ENCODE measurements around the gene RPA3.

The RPA3 gene

GRCh38 chr7:7739204-7740036, 21.0 kb upstream of the RPA3 start:
- DNase-seq (no peak), ATAC-seq (no peak)
- Mint-ChIP-seq H3K4me3 (no peak overlapping the region), H3K27me3 (no peaks in the 10 kb centered on the region), H3K27ac (no peak overlapping the region), H3K9me3 (no peaks in the 10 kb centered on the region), H3K4me1 (peaks cover 29% of the 10 kb centered on the region)

- Mint-ChIP-seq H3K4me1 (peaks cover 30% of the 10 kb centered on the region), H3K27me3 (no peaks in the 10 kb centered on the region), H3K4me3 (no peak overlapping the region), H3K9me3 (no peaks in the 10 kb centered on the region), H3K27ac (no peak overlapping the region)
- ATAC-seq, result no peak
- no peak for DNase-seq
Measured at GRCh38 chr7:7738622-7739021, 20.2 kb upstream of the RPA3 start.

- Mint-ChIP-seq H3K27me3 (no peaks in the 10 kb centered on the region), H3K27ac (no peak overlapping the region)
Measured at GRCh38 chr7:7738177-7738576, 19.8 kb upstream of the RPA3 start.

GRCh38 chr7:7737674-7738073, 19.3 kb upstream of the RPA3 start:
- DNase-seq (no peak), ATAC-seq (no peak)
- H3K4me3 Mint-ChIP-seq, result no peak overlapping the region
- no peaks in the 10 kb centered on the region for H3K9me3 Mint-ChIP-seq
- H3K27ac Mint-ChIP-seq, result no peak overlapping the region
- peaks cover 30% of the 10 kb centered on the region for H3K4me1 Mint-ChIP-seq
- H3K27me3 Mint-ChIP-seq, result no peaks in the 10 kb centered on the region

More at GRCh38 chr7:7738177-7738576, 19.8 kb upstream of the RPA3 start:
- H3K9me3 Mint-ChIP-seq, result no peaks in the 10 kb centered on the region
- DNase-seq, result no peak
- peaks cover 30% of the 10 kb centered on the region for H3K4me1 Mint-ChIP-seq
- no peak for ATAC-seq
- H3K4me3 Mint-ChIP-seq, result no peak overlapping the region

GRCh38 chr7:7736671-7737070, 18.3 kb upstream of the RPA3 start:
- H3K4me1 Mint-ChIP-seq, result peaks cover 30% of the 10 kb centered on the region
- H3K9me3 Mint-ChIP-seq, result no peaks in the 10 kb centered on the region
- H3K27me3 Mint-ChIP-seq, result no peaks in the 10 kb centered on the region
- H3K27ac Mint-ChIP-seq, result no peak overlapping the region
- DNase-seq (no peak), ATAC-seq (no peak)
- no peak overlapping the region for H3K4me3 Mint-ChIP-seq

- Mint-ChIP-seq H3K9me3 (no peaks in the 10 kb centered on the region), H3K4me3 (no peak overlapping the region), H3K4me1 (peaks cover 12% of the 10 kb centered on the region), H3K27ac (no peak overlapping the region), H3K27me3 (no peaks in the 10 kb centered on the region)
- no peak for DNase-seq
- ATAC-seq, result no peak
Measured at GRCh38 chr7:7732621-7733281, 14.3 kb upstream of the RPA3 start.

DNA sequence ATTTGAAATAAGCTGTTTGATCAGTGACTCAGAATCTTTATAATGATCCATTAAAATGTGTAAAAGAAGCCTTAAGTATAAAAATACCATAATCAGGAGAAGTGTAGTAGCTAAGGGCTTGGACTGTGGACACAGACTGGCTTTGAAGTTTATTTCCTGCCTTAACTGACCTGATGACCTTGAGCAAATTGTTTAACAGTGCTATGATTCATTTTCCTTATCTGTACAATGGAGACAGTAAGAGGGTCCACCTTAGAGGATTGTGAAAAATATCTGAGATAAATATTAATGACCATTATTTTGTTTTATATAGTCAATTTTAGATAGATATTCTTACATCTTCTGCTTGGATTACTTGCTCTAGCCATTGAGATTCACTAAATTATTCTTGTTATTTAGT, 13.3 kb upstream of the RPA3 start:
- Mint-ChIP-seq H3K4me1 (peaks cover 12% of the 10 kb centered on the region), H3K4me3 (no peak overlapping the region), H3K27me3 (no peaks in the 10 kb centered on the region), H3K9me3 (no peaks in the 10 kb centered on the region), H3K27ac (no peak overlapping the region)
- DNase-seq (no peak), ATAC-seq (no peak)

DNA sequence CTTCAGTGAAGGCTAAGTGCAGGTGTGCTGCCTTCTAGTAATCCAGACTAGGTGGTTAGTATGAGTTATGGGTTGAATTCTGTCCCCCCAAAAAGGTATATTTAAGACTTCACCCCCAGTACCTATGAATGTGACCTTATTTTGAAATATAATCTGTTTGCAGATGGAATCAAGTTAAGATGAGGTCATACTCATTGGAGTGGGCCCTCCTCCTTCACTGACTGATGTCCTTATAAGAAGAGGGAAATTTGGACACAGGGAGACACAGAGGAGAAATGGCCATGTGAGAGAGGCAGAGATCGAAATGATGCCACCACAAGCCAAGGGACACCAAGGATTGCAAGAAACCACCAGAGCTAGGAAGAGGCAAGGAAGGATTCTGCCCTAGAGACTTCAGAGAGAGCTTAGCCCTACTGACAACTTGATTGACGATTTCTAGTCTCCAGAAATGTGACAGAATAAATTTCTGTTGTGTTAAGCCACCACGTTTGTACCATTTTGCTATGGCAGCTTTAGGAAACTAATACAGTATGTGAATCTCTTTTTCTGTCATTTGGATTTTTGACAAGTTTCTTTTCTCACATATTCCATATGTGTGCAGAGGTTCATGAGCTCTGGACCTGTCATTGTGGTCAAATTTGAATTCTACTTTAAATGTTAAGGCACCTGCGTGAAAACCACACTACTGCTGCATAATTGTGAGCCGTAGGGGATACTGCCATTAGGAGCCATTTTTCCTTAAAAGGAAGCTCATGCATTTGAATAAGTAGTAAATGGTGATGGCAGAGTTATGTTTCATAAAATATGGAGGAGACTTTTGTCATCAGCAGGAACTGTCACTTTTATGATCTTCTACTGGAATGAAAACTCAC, 2.6 kb upstream of the RPA3 start:
- H3K9me3 Mint-ChIP-seq, result peaks cover 0 to 4% of the 10 kb centered on the region in 2 donors
- peak overlapping the region in 1 of 2 donors; percentile 89 for H3K27ac Mint-ChIP-seq
- peaks cover 34% of the 10 kb centered on the region for H3K4me1 Mint-ChIP-seq
- peak overlapping the region in 1 of 2 donors; percentile 14 for H3K4me3 Mint-ChIP-seq
- DNase-seq (no peak), ATAC-seq (peak; percentile 37)
- no peaks in the 10 kb centered on the region for H3K27me3 Mint-ChIP-seq

GRCh38 chr7:7720193-7720592, 1.8 kb upstream of the RPA3 start:
- H3K4me3 Mint-ChIP-seq, result peak overlapping the region; percentile 31 to 49
- H3K27ac Mint-ChIP-seq, result peak overlapping the region; percentile 19 to 89
- peaks cover 0 to 4% of the 10 kb centered on the region in 2 donors for H3K9me3 Mint-ChIP-seq
- no peaks in the 10 kb centered on the region for H3K27me3 Mint-ChIP-seq
- no peak for ATAC-seq
- DNase-seq, result no peak
- H3K4me1 Mint-ChIP-seq, result peaks cover 34% of the 10 kb centered on the region

- peaks cover 34% of the 10 kb centered on the region for H3K4me1 Mint-ChIP-seq
- H3K4me3 Mint-ChIP-seq, result peak overlapping the region; percentile 63 to 76
- DNase-seq, result peak; percentile 57 to 79
- H3K9me3 Mint-ChIP-seq, result peaks cover 0 to 4% of the 10 kb centered on the region in 2 donors
- no peaks in the 10 kb centered on the region for H3K27me3 Mint-ChIP-seq
- peak overlapping the region; percentile 97 to 98 for H3K27ac Mint-ChIP-seq
- peak; percentile 99 for ATAC-seq
Measured at GRCh38 chr7:7719236-7719635, 829 bp upstream of the RPA3 start.

DNA sequence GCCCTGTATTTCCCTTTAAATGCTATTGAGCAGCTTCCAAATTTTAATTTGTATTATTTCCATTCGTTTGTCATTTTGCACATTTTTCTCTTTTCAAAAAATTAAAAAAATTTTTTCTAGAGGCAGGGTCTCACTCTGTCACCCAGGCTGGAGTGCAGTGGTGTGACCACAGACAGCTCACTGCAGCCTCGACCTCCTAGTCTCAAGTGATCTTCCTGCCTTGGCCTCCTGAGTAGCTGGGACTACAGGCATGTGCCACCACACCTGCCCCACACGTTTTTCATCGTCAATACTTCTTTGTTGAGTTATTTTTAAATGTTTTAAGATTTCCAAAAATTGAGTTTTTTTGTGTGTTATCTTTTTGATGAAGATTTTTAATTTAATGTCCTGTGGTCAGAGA, 4.7 kb downstream of the RPA3 start:
- no peak for ATAC-seq
- DNase-seq, result no peak
- no peak overlapping the region for H3K4me3 Mint-ChIP-seq
- peaks cover 0 to 4% of the 10 kb centered on the region in 2 donors for H3K9me3 Mint-ChIP-seq
- H3K27me3 Mint-ChIP-seq, result no peaks in the 10 kb centered on the region
- no peak overlapping the region for H3K27ac Mint-ChIP-seq
- H3K4me1 Mint-ChIP-seq, result peaks cover 32% of the 10 kb centered on the region

DNA sequence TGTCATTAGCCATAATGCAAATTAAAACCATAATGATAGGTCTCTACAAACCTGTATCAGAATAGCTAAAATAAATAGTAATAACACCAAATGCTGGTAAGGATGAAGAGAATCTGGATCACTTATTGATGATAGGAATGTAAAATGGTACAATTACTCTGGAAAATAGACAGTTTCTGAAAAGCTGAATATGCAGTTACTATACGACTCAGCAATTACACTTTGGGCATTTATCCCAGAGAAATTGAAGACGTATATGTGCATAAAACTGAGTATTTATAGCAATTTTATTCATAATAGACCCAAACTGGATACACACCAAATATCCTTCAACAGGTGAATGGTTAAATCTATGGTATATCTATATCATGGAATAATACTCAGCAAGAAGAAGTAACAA, 7.9 kb downstream of the RPA3 start:
- no peak overlapping the region for H3K4me3 Mint-ChIP-seq
- no peaks in the 10 kb centered on the region for H3K27me3 Mint-ChIP-seq

DNA sequence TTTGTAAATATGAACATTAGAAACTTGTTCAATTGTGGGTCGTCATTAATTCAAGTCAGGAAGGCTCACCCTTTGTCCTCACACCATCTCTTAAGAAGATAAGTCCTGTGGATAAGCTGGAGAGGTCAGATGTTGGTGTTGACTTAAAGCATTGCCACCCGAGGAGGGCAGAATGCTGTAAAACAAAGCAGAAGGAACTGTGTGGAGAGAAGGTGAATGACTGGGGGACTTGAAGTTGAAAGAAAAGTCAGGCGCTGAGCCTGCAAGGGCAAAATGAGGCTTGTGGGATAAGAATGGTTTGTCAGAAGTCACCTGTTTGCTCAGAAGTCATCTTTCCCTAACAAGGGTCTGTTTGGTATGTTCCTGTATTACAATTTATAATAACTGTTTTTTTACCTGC, 9.1 kb downstream of the RPA3 start:
- no peak for ATAC-seq

More for the DNA sequence above, 7.9 kb downstream of the RPA3 start:
- Mint-ChIP-seq H3K27ac (no peak overlapping the region), H3K9me3 (no peaks in the 10 kb centered on the region), H3K4me1 (peaks cover 45% of the 10 kb centered on the region)
- no peak for ATAC-seq
- DNase-seq, result no peak

DNA sequence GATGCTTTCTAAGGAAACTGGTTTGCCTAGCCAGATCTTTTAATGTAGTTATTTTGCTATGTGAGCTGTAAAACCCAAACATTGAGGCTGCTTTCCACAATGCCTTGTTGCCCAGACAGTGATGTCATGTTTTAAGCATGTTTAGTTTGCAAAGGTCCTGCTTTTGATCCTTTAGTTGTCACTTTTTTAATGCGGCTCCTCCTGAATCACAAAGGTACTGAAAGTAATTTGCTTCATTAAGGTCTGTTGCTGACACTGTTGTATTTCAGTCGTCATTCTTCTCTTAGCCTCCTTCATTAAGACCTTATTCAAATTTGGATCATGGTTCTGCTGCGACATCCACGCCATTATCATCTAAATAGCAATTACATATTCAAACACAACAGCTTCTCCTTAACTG, 10.6 kb downstream of the RPA3 start:
- ATAC-seq, result no peak
- DNase-seq, result no peak
- no peaks in the 10 kb centered on the region for H3K9me3 Mint-ChIP-seq
- H3K4me3 Mint-ChIP-seq, result no peak overlapping the region
- no peaks in the 10 kb centered on the region for H3K27me3 Mint-ChIP-seq
- no peak overlapping the region for H3K27ac Mint-ChIP-seq
- H3K4me1 Mint-ChIP-seq, result peaks cover 35% of the 10 kb centered on the region

More for the DNA sequence above, 9.1 kb downstream of the RPA3 start:
- Mint-ChIP-seq H3K9me3 (no peaks in the 10 kb centered on the region), H3K27me3 (no peaks in the 10 kb centered on the region), H3K4me1 (peaks cover 45% of the 10 kb centered on the region), H3K4me3 (no peak overlapping the region), H3K27ac (no peak overlapping the region)
- no peak for DNase-seq

GRCh38 chr7:7707246-7707645, 11.2 kb downstream of the RPA3 start:
- Mint-ChIP-seq H3K9me3 (no peaks in the 10 kb centered on the region), H3K4me1 (peaks cover 35% of the 10 kb centered on the region), H3K27me3 (no peaks in the 10 kb centered on the region), H3K4me3 (no peak overlapping the region), H3K27ac (no peak overlapping the region)
- DNase-seq (no peak), ATAC-seq (no peak)

Measured in stimulated activated naive CD8-positive, alpha-beta T cell treated with anti-CD3 and anti-CD28 coated beads, Interleukin-15, amount 100 ng/mL, for 72 hours (primary cell).